ENCODE data around the gene MAPKAPK2. TPM values are rescaled to one million over a fixed set of nuclear protein-coding genes. Genes with fewer than 3 reads are reported as not detected.

The MAPKAPK2 gene
- total RNA-seq, 2 donors from 2014 or later: 27.1 to 67.0 TPM

- WGBS: 33% methylated on average over 3 of the region's 3 CpGs
- Histone ChIP-seq H3K4me3 (no peak overlapping the region), H3K9me3 (no peaks in the 10 kb centered on the region), H3K27me3 (replicated peaks; ENCODE audit: insufficient read depth) (no peaks in the 10 kb centered on the region), H3K36me3 (no peaks in the 10 kb centered on the region), H3K4me1 (replicated peaks) (peaks cover 14% of the 10 kb centered on the region), H3K27ac (no peak overlapping the region)
- intact Hi-C loops (cut with DNase I): loop anchor here (10.0 kb wide), 1 partner anchor 76 kb away; the partner anchor contains the start of gene DYRK3
- DNase-seq (ENCODE audit: low spot score): no peak
- TF ChIP-seq POLR2AphosphoS5 (IDR thresholded peaks at IDR 0.05): no peak
- no peak for TF ChIP-seq POLR2A (IDR thresholded peaks at IDR 0.05)
- no peak for TF ChIP-seq CTCF (IDR thresholded peaks at IDR 0.05)
Measured at GRCh38 chr1:206710460-206710823, 25.7 kb downstream of the MAPKAPK2 start.

GRCh38 chr1:206713070-206713469 is 28.4 kb downstream of the MAPKAPK2 start:
- Histone ChIP-seq H3K4me3 (no peak overlapping the region), H3K27me3 (replicated peaks; ENCODE audit: insufficient read depth) (no peaks in the 10 kb centered on the region), H3K27ac (peak overlapping the region in 1 of 2 donors; percentile 64), H3K36me3 (no peaks in the 10 kb centered on the region), H3K9me3 (no peaks in the 10 kb centered on the region), H3K4me1 (replicated peaks) (peaks cover 11% of the 10 kb centered on the region)
- DNase-seq (ENCODE audit: low spot score): no peak
- 88% methylated on average over 4 of the region's 4 CpGs for WGBS
- intact Hi-C loops (cut with DNase I): loop anchor here (10.0 kb wide), 1 partner anchor 78 kb away; the partner anchor contains the start of gene DYRK3
- TF ChIP-seq CTCF (IDR thresholded peaks at IDR 0.05) (no peak), POLR2AphosphoS5 (IDR thresholded peaks at IDR 0.05) (no peak), POLR2A (IDR thresholded peaks at IDR 0.05) (no peak)

GRCh38 chr1:206713910-206714312 is 29.2 kb downstream of the MAPKAPK2 start:
- no peak overlapping the region for H3K4me3 ChIP-seq
- intact Hi-C loops (cut with DNase I): loop anchor here (10.0 kb wide), 1 partner anchor 79 kb away; the partner anchor contains the start of gene DYRK3
- DNase-seq (ENCODE audit: low spot score): no peak
- H3K4me1 ChIP-seq (replicated peaks): peaks cover 11% of the 10 kb centered on the region
- H3K27me3 ChIP-seq (replicated peaks; ENCODE audit: insufficient read depth): no peaks in the 10 kb centered on the region
- TF ChIP-seq CTCF (IDR thresholded peaks at IDR 0.05): no peak
- TF ChIP-seq POLR2AphosphoS5 (IDR thresholded peaks at IDR 0.05): no peak
- no peak for TF ChIP-seq POLR2A (IDR thresholded peaks at IDR 0.05)
- 38% methylated on average over 6 of the region's 6 CpGs for WGBS
- H3K36me3 ChIP-seq: no peaks in the 10 kb centered on the region
- peak overlapping the region; percentile 64 to 67 for H3K27ac ChIP-seq
- no peaks in the 10 kb centered on the region for H3K9me3 ChIP-seq

GRCh38 chr1:206714331-206715058 is 29.8 kb downstream of the MAPKAPK2 start:
- Histone ChIP-seq H3K36me3 (no peaks in the 10 kb centered on the region), H3K27ac (peak overlapping the region; percentile 64 to 67), H3K27me3 (replicated peaks; ENCODE audit: insufficient read depth) (no peaks in the 10 kb centered on the region), H3K4me1 (replicated peaks) (peaks cover 11% of the 10 kb centered on the region), H3K9me3 (no peaks in the 10 kb centered on the region), H3K4me3 (no peak overlapping the region)
- peak; percentile 93 for TF ChIP-seq POLR2AphosphoS5 (IDR thresholded peaks at IDR 0.05)
- TF ChIP-seq CTCF (IDR thresholded peaks at IDR 0.05): no peak
- no peak for TF ChIP-seq POLR2A (IDR thresholded peaks at IDR 0.05)
- DNase-seq (ENCODE audit: low spot score): peak; percentile 79
- 41% methylated on average over 9 of the region's 9 CpGs for WGBS
- intact Hi-C loops (cut with DNase I): loop anchor here (10.0 kb wide), 1 partner anchor 80 kb away; the partner anchor contains the start of gene DYRK3

GRCh38 chr1:206715120-206715519 is 30.4 kb downstream of the MAPKAPK2 start:
- H3K27ac ChIP-seq: peak overlapping the region; percentile 64 to 67
- intact Hi-C loops (cut with DNase I): loop anchor here (10.0 kb wide), 1 partner anchor 80 kb away; the partner anchor contains the start of gene DYRK3
- TF ChIP-seq POLR2A (IDR thresholded peaks at IDR 0.05) (no peak), POLR2AphosphoS5 (IDR thresholded peaks at IDR 0.05) (no peak), CTCF (IDR thresholded peaks at IDR 0.05) (no peak)

More at GRCh38 chr1:206715120-206715519, 30.4 kb downstream of the MAPKAPK2 start:
- H3K36me3 ChIP-seq: no peaks in the 10 kb centered on the region
- H3K4me3 ChIP-seq: no peak overlapping the region
- H3K27me3 ChIP-seq (replicated peaks; ENCODE audit: insufficient read depth): no peaks in the 10 kb centered on the region
- H3K9me3 ChIP-seq: no peaks in the 10 kb centered on the region
- H3K4me1 ChIP-seq (replicated peaks): peaks cover 11% of the 10 kb centered on the region
- WGBS: 90% methylated on average over 4 of the region's 4 CpGs
- no peak for DNase-seq (ENCODE audit: low spot score)
